Measurements from ENCODE around the gene EXOSC1. TPM values are rescaled to one million over a fixed set of nuclear protein-coding genes. Genes with fewer than 3 reads are reported as not detected.

Gene EXOSC1
- total and polyA plus RNA-seq, 2 of the 13 experiments (the other 11 are each of a cell fraction or from before 2014, with no cell fraction given), result 36.3 to 39.9 TPM

DNA sequence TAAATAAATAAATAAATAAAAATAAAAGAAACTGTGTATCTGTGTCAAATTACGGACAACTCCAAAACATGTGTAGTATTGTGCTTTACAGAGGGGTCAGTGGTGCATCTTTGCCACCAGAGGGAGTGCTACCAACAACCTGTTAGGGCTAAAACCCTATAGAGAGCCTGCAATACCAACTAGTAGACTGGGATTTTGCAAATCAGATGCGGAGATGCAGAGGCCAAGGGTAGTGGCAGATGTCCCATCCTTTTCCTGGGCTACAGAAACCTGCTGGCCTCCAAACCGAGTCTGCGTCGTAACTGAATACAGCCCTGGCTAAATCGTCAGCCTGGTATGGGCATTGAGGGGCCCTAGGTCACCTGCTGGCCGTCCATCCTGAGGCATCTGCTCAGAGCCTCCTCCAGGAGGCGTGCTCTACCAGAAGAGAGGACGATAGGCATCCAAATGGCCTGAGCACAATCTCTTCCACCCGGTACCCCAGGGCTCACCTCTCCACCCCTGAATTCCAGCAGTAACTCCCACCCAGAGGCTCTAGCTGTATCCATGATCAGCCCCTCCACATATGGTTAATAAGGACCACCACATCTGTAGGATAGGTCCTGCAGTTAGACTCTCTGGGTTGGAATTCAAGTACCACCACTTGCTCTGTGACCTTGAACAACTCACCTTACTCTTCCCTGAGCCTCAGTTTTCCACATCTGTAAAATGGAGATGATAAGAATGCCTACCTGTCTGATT is 38.4 kb downstream of the EXOSC1 start (continued):
- TF ChIP-seq, protein P1, sequence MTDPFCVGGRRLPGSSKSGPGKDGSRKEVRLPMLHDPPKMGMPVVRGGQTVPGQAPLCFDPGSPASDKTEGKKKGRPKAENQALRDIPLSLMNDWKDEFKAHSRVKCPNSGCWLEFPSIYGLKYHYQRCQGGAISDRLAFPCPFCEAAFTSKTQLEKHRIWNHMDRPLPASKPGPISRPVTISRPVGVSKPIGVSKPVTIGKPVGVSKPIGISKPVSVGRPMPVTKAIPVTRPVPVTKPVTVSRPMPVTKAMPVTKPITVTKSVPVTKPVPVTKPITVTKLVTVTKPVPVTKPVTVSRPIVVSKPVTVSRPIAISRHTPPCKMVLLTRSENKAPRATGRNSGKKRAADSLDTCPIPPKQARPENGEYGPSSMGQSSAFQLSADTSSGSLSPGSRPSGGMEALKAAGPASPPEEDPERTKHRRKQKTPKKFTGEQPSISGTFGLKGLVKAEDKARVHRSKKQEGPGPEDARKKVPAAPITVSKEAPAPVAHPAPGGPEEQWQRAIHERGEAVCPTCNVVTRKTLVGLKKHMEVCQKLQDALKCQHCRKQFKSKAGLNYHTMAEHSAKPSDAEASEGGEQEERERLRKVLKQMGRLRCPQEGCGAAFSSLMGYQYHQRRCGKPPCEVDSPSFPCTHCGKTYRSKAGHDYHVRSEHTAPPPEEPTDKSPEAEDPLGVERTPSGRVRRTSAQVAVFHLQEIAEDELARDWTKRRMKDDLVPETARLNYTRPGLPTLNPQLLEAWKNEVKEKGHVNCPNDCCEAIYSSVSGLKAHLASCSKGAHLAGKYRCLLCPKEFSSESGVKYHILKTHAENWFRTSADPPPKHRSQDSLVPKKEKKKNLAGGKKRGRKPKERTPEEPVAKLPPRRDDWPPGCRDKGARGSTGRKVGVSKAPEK (CRISPR knock-in tag; IDR thresholded peaks at IDR 0.05; ENCODE audit: borderline replicate concordance), result no peak
- TF ChIP-seq CC2D1A (CRISPR knock-in tag; IDR thresholded peaks at IDR 0.05) (no peak), ZNF138 (CRISPR knock-in tag; IDR thresholded peaks at IDR 0.05; ENCODE audit: low read depth) (no peak), ZNF224 (CRISPR knock-in tag; IDR thresholded peaks at IDR 0.05) (0 out of 2 replicates have a peak, but pooled peaks have one; percentile 6), ZNF34 (CRISPR knock-in tag; IDR thresholded peaks at IDR 0.05; ENCODE audit: borderline replicate concordance) (no peak), ZKSCAN5 (CRISPR knock-in tag; IDR thresholded peaks at IDR 0.05) (no peak), ZFP36 (IDR thresholded peaks at IDR 0.05; ENCODE audit: borderline replicate concordance, low read depth, low read length, partially characterized antibody) (no peak), ZNF780A (CRISPR knock-in tag; IDR thresholded peaks at IDR 0.05) (no peak), GABPB1 (CRISPR knock-in tag; IDR thresholded peaks at IDR 0.05) (0 out of 2 replicates have a peak, but pooled peaks have one; percentile 18), DPF2 (CRISPR knock-in tag; IDR thresholded peaks at IDR 0.05; ENCODE audit: borderline replicate concordance, low read depth) (no peak), ZNF24 (IDR thresholded peaks at IDR 0.05) (0 out of 2 replicates have a peak, but pooled peaks have one; percentile 11), EZH2 (conservative IDR thresholded peaks at IDR 0.05; ENCODE audit: low read depth, low read length) (no peak), ZNF253 (CRISPR knock-in tag; IDR thresholded peaks at IDR 0.05; ENCODE audit: borderline replicate concordance) (no peak), AKAP8 (CRISPR knock-in tag; IDR thresholded peaks at IDR 0.05) (0 out of 2 replicates have a peak, but pooled peaks have one; percentile 24)
- TF ChIP-seq, protein P2, sequence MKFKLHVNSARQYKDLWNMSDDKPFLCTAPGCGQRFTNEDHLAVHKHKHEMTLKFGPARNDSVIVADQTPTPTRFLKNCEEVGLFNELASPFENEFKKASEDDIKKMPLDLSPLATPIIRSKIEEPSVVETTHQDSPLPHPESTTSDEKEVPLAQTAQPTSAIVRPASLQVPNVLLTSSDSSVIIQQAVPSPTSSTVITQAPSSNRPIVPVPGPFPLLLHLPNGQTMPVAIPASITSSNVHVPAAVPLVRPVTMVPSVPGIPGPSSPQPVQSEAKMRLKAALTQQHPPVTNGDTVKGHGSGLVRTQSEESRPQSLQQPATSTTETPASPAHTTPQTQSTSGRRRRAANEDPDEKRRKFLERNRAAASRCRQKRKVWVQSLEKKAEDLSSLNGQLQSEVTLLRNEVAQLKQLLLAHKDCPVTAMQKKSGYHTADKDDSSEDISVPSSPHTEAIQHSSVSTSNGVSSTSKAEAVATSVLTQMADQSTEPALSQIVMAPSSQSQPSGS (CRISPR knock-in tag; IDR thresholded peaks at IDR 0.05), result no peak
- TF ChIP-seq, protein P3, sequence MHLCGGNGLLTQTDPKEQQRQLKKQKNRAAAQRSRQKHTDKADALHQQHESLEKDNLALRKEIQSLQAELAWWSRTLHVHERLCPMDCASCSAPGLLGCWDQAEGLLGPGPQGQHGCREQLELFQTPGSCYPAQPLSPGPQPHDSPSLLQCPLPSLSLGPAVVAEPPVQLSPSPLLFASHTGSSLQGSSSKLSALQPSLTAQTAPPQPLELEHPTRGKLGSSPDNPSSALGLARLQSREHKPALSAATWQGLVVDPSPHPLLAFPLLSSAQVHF (CRISPR knock-in tag; IDR thresholded peaks at IDR 0.05), result no peak
- TF ChIP-seq, protein P4, sequence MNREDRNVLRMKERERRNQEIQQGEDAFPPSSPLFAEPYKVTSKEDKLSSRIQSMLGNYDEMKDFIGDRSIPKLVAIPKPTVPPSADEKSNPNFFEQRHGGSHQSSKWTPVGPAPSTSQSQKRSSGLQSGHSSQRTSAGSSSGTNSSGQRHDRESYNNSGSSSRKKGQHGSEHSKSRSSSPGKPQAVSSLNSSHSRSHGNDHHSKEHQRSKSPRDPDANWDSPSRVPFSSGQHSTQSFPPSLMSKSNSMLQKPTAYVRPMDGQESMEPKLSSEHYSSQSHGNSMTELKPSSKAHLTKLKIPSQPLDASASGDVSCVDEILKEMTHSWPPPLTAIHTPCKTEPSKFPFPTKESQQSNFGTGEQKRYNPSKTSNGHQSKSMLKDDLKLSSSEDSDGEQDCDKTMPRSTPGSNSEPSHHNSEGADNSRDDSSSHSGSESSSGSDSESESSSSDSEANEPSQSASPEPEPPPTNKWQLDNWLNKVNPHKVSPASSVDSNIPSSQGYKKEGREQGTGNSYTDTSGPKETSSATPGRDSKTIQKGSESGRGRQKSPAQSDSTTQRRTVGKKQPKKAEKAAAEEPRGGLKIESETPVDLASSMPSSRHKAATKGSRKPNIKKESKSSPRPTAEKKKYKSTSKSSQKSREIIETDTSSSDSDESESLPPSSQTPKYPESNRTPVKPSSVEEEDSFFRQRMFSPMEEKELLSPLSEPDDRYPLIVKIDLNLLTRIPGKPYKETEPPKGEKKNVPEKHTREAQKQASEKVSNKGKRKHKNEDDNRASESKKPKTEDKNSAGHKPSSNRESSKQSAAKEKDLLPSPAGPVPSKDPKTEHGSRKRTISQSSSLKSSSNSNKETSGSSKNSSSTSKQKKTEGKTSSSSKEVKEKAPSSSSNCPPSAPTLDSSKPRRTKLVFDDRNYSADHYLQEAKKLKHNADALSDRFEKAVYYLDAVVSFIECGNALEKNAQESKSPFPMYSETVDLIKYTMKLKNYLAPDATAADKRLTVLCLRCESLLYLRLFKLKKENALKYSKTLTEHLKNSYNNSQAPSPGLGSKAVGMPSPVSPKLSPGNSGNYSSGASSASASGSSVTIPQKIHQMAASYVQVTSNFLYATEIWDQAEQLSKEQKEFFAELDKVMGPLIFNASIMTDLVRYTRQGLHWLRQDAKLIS (CRISPR knock-in tag; IDR thresholded peaks at IDR 0.05), result no peak
- TF ChIP-seq, protein P5, sequence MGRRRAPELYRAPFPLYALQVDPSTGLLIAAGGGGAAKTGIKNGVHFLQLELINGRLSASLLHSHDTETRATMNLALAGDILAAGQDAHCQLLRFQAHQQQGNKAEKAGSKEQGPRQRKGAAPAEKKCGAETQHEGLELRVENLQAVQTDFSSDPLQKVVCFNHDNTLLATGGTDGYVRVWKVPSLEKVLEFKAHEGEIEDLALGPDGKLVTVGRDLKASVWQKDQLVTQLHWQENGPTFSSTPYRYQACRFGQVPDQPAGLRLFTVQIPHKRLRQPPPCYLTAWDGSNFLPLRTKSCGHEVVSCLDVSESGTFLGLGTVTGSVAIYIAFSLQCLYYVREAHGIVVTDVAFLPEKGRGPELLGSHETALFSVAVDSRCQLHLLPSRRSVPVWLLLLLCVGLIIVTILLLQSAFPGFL (CRISPR knock-in tag; IDR thresholded peaks at IDR 0.05), result no peak

Data from HepG2 (cell line).